ENCODE results near the gene SMYD3. TPM values are rescaled to one million over a fixed set of nuclear protein-coding genes. Genes with fewer than 3 reads are reported as not detected.

SMYD3 gene
- total and polyA plus RNA-seq, 2 of the 13 experiments (the other 11 are each of a cell fraction or from before 2014, with no cell fraction given) = 27.7 to 35.8 TPM

DNA sequence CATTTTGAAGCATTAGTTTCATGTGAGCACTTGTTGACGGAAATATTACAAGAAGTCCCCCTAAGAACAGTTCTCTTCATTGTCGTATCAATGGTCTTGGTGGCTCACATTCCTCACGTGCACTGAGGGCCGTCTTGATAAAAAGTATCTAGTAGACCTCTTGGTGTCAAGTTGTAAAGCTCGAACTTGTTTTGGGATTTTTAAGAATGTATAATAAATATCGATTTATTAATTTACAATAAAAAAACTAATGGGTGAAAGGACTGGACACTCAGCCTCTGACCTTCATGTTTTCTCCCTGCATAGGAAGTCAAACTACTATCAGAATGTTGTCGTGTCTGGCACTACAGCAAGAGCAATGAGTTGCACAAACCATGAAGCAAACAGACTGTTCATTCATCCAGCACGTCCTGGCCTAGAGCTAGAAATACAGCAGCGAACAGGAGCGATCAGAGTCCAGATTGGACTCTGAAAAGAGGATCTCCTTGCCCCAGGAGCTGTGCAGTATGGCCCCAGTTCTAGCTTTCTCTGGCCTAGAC lies 319.2 kb downstream of the SMYD3 start (continued):
- TF ChIP-seq SIX1 (CRISPR knock-in tag; IDR thresholded peaks at IDR 0.05; ENCODE audit: borderline replicate concordance) (no peak), CHD4 (IDR thresholded peaks at IDR 0.05; ENCODE audit: borderline replicate concordance, low read length) (no peak), KLF12 (CRISPR knock-in tag; IDR thresholded peaks at IDR 0.05; ENCODE audit: borderline replicate concordance) (no peak), ZNF589 (CRISPR knock-in tag; conservative IDR thresholded peaks at IDR 0.05) (no peak), ETV6 (CRISPR knock-in tag; conservative IDR thresholded peaks at IDR 0.05) (no peak), ZMYM2 (CRISPR knock-in tag; IDR thresholded peaks at IDR 0.05) (peak; percentile 48; the same call in 1 of the 2 replicates), HNF4A (CRISPR knock-in tag; IDR thresholded peaks at IDR 0.05) (peak; percentile 90), CEBPZ (IDR thresholded peaks at IDR 0.05; ENCODE audit: low read length) (no peak), KDM6A (CRISPR knock-in tag; IDR thresholded peaks at IDR 0.05; ENCODE audit: low read depth) (no peak), FOXO4 (CRISPR knock-in tag; conservative IDR thresholded peaks at IDR 0.05) (no peak), ZC3H13 (CRISPR knock-in tag; IDR thresholded peaks at IDR 0.05) (no peak), ELF3 (CRISPR knock-in tag; IDR thresholded peaks at IDR 0.05) (peak; percentile 71), SRY (CRISPR knock-in tag; IDR thresholded peaks at IDR 0.05) (no peak), NFKB2 (CRISPR knock-in tag; IDR thresholded peaks at IDR 0.05; ENCODE audit: borderline replicate concordance) (no peak), MBNL3 (CRISPR knock-in tag; conservative IDR thresholded peaks at IDR 0.05) (no peak), ELF1 (CRISPR knock-in tag; IDR thresholded peaks at IDR 0.05) (no peak), ESRRA (CRISPR knock-in tag; IDR thresholded peaks at IDR 0.05; ENCODE audit: low read depth) (no peak), ZSCAN30 (CRISPR knock-in tag; IDR thresholded peaks at IDR 0.05) (no peak), ZKSCAN5 (CRISPR knock-in tag; IDR thresholded peaks at IDR 0.05) (no peak), ZNF839 (CRISPR knock-in tag; IDR thresholded peaks at IDR 0.05; ENCODE audit: borderline replicate concordance) (no peak), MYNN (CRISPR knock-in tag; IDR thresholded peaks at IDR 0.05; ENCODE audit: low read depth) (no peak)
- TF ChIP-seq, protein P1, sequence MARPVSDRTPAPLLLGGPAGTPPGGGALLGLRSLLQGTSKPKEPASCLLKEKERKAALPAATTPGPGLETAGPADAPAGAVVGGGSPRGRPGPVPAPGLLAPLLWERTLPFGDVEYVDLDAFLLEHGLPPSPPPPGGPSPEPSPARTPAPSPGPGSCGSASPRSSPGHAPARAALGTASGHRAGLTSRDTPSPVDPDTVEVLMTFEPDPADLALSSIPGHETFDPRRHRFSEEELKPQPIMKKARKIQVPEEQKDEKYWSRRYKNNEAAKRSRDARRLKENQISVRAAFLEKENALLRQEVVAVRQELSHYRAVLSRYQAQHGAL (CRISPR knock-in tag; IDR thresholded peaks at IDR 0.05; ENCODE audit: not compliant biosample characterization) = no peak
- TF ChIP-seq, protein P2, sequence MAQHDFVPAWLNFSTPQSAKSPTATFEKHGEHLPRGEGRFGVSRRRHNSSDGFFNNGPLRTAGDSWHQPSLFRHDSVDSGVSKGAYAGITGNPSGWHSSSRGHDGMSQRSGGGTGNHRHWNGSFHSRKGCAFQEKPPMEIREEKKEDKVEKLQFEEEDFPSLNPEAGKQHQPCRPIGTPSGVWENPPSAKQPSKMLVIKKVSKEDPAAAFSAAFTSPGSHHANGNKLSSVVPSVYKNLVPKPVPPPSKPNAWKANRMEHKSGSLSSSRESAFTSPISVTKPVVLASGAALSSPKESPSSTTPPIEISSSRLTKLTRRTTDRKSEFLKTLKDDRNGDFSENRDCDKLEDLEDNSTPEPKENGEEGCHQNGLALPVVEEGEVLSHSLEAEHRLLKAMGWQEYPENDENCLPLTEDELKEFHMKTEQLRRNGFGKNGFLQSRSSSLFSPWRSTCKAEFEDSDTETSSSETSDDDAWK (CRISPR knock-in tag; IDR thresholded peaks at IDR 0.05) = no peak
